ENCODE results near the gene BBS2.
"Not testable (repeated sequence)": the region's sequence is repeated elsewhere in the genome, so short reads cannot be mapped to it uniquely, and the experiment has no call there.

The BBS2 gene

GRCh38 chr16:56520251-56520577, 390 bp upstream of the BBS2 start:
- DNase-seq = no peak

- DNase-seq = no peak
These were observed 1.4 kb downstream of the BBS2 start for GRCh38 chr16:56518425-56518824.

- DNase-seq = no peak
These were observed 2.6 kb downstream of the BBS2 start for GRCh38 chr16:56517206-56517605.

- DNase-seq = no peak
These were observed 4.2 kb downstream of the BBS2 start for GRCh38 chr16:56515665-56516064.

- DNase-seq = no peak
These were observed 5.0 kb downstream of the BBS2 start for GRCh38 chr16:56514845-56515244.

GRCh38 chr16:56513972-56514371, 5.9 kb downstream of the BBS2 start:
- DNase-seq = no peak

GRCh38 chr16:56513091-56513490, 6.7 kb downstream of the BBS2 start:
- no peak for DNase-seq

GRCh38 chr16:56512025-56512424, 7.8 kb downstream of the BBS2 start:
- DNase-seq = no peak

GRCh38 chr16:56510544-56510943, 9.3 kb downstream of the BBS2 start:
- no peak for DNase-seq

GRCh38 chr16:56506941-56507340, 12.9 kb downstream of the BBS2 start:
- no peak for DNase-seq

- DNase-seq = no peak
These were observed 14.6 kb downstream of the BBS2 start for GRCh38 chr16:56505181-56505580.

- DNase-seq = no peak
These were observed 26.0 kb downstream of the BBS2 start for GRCh38 chr16:56493815-56494214.

GRCh38 chr16:56493126-56493525, 26.7 kb downstream of the BBS2 start:
- no peak for DNase-seq

- no peak for DNase-seq
These were observed 28.1 kb downstream of the BBS2 start for GRCh38 chr16:56491657-56492261.

- not testable (repeated sequence) for DNase-seq
These were observed 31.0 kb downstream of the BBS2 start for GRCh38 chr16:56488868-56489267.

GRCh38 chr16:56488035-56488434, 31.8 kb downstream of the BBS2 start:
- no peak for DNase-seq

GRCh38 chr16:56483394-56483793, 36.4 kb downstream of the BBS2 start:
- no peak for DNase-seq

GRCh38 chr16:56482683-56483236, 37.1 kb downstream of the BBS2 start:
- DNase-seq = no peak

GRCh38 chr16:56481468-56482122, 38.2 kb downstream of the BBS2 start:
- DNase-seq = no peak

GRCh38 chr16:56480776-56481467, 38.9 kb downstream of the BBS2 start:
- no peak for DNase-seq

- no peak for DNase-seq
These were observed 40.4 kb downstream of the BBS2 start for GRCh38 chr16:56479469-56479868.

GRCh38 chr16:56478281-56479049, 41.4 kb downstream of the BBS2 start:
- DNase-seq = no peak

- DNase-seq = no peak
These were observed 42.5 kb downstream of the BBS2 start for GRCh38 chr16:56477096-56477878.

Data from DMS79 (cell line).